Measurements from ENCODE around the gene IL10. TPM values are rescaled to one million over a fixed set of nuclear protein-coding genes. Genes with fewer than 3 reads are reported as not detected.
"Not testable (repeated sequence)": the region's sequence is repeated elsewhere in the genome, so short reads cannot be mapped to it uniquely, and the experiment has no call there.

The IL10 gene
- total RNA-seq, 1 experiment from 2014 or later, result not detected

GRCh38 chr1:206793620-206794019 lies 21.3 kb upstream of the IL10 start:
- DNase-seq (ENCODE audit: low read depth), result no peak

- DNase-seq (ENCODE audit: low read depth), result peak; percentile 54
Observed at GRCh38 chr1:206792939-206793607, 20.8 kb upstream of the IL10 start.

GRCh38 chr1:206790502-206791250 lies 18.4 kb upstream of the IL10 start:
- no peak for DNase-seq (ENCODE audit: low read depth)

- no peak for DNase-seq (ENCODE audit: low read depth)
Observed at GRCh38 chr1:206788487-206789050, 16.3 kb upstream of the IL10 start.

GRCh38 chr1:206787891-206788290 lies 15.6 kb upstream of the IL10 start:
- DNase-seq (ENCODE audit: low read depth), result no peak

GRCh38 chr1:206786212-206786886 lies 14.1 kb upstream of the IL10 start:
- no peak for DNase-seq (ENCODE audit: low read depth)

GRCh38 chr1:206785182-206785765 lies 13.0 kb upstream of the IL10 start:
- no peak for DNase-seq (ENCODE audit: low read depth)

GRCh38 chr1:206784471-206784903 lies 12.2 kb upstream of the IL10 start:
- no peak for DNase-seq (ENCODE audit: low read depth)

GRCh38 chr1:206783506-206783905 lies 11.2 kb upstream of the IL10 start:
- DNase-seq (ENCODE audit: low read depth), result no peak

GRCh38 chr1:206782448-206782847 lies 10.2 kb upstream of the IL10 start:
- DNase-seq (ENCODE audit: low read depth), result no peak

- DNase-seq (ENCODE audit: low read depth), result no peak
Observed at GRCh38 chr1:206779638-206780037, 7.3 kb upstream of the IL10 start.

GRCh38 chr1:206778911-206779310 lies 6.6 kb upstream of the IL10 start:
- DNase-seq (ENCODE audit: low read depth), result not testable (repeated sequence)

GRCh38 chr1:206778031-206778430 lies 5.7 kb upstream of the IL10 start:
- DNase-seq (ENCODE audit: low read depth), result no peak

- no peak for DNase-seq (ENCODE audit: low read depth)
Observed at GRCh38 chr1:206776229-206776628, 3.9 kb upstream of the IL10 start.

GRCh38 chr1:206774093-206774492 lies 1.8 kb upstream of the IL10 start:
- no peak for DNase-seq (ENCODE audit: low read depth)

- DNase-seq (ENCODE audit: low read depth), result no peak
Observed at GRCh38 chr1:206771338-206771692, 979 bp downstream of the IL10 start.

- DNase-seq (ENCODE audit: low read depth), result no peak
Observed at GRCh38 chr1:206770531-206771337, 1.6 kb downstream of the IL10 start, which contains the start of gene IL19. Gene IL19, plus strand, starts transcription at chr1:206770773. Its CDS starts 65,890 bp downstream, at chr1:206836663.

GRCh38 chr1:206769304-206769731 lies 3.0 kb downstream of the IL10 start:
- DNase-seq (ENCODE audit: low read depth), result no peak

- no peak for DNase-seq (ENCODE audit: low read depth)
Observed at GRCh38 chr1:206768472-206769303, 3.6 kb downstream of the IL10 start.

GRCh38 chr1:206766251-206766856 lies 5.9 kb downstream of the IL10 start:
- peak; percentile 85 for DNase-seq (ENCODE audit: low read depth)

All from Daoy (cell line).